Astrocyte (in vitro differentiated cells and primary cell): ENCODE measurements around the gene UNC5B.

Experiments used
- EZH2 ChIP-seq: IDR thresholded peaks from 2 replicates; pipeline ENCODE4 v1.6.1; 2012; ENCODE audit warnings: mild to moderate bottlenecking, low read length, inconsistent platforms; ENCODE audit not compliant: insufficient read depth
- TF ChIP-seq, protein P1 (sequence below): IDR thresholded peaks from 2 replicates; pipeline ENCODE4 v1.5.1; 2011; ENCODE audit warnings: low read depth, mild to moderate bottlenecking, inconsistent platforms, low read length, moderate library complexity; ENCODE audit not compliant: insufficient read depth

GRCh38 chr10:71312811-71313789 lies 100.7 kb downstream of the UNC5B start:
- TF ChIP-seq, protein P1, sequence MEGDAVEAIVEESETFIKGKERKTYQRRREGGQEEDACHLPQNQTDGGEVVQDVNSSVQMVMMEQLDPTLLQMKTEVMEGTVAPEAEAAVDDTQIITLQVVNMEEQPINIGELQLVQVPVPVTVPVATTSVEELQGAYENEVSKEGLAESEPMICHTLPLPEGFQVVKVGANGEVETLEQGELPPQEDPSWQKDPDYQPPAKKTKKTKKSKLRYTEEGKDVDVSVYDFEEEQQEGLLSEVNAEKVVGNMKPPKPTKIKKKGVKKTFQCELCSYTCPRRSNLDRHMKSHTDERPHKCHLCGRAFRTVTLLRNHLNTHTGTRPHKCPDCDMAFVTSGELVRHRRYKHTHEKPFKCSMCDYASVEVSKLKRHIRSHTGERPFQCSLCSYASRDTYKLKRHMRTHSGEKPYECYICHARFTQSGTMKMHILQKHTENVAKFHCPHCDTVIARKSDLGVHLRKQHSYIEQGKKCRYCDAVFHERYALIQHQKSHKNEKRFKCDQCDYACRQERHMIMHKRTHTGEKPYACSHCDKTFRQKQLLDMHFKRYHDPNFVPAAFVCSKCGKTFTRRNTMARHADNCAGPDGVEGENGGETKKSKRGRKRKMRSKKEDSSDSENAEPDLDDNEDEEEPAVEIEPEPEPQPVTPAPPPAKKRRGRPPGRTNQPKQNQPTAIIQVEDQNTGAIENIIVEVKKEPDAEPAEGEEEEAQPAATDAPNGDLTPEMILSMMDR, result no peak
- no peak for TF ChIP-seq EZH2
